HepG2 (cell line): ENCODE measurements around the gene DRAP1. TPM values are rescaled to one million over a fixed set of nuclear protein-coding genes. Genes with fewer than 3 reads are reported as not detected.

Experiments used
- CCDC6 ChIP-seq: sonication (generic); formaldehyde crosslinking; IDR thresholded peaks from 2 replicates; pipeline ENCODE4 v1.8.1; 2022; ENCODE audit warnings: mild to moderate bottlenecking, missing genetic modification reagents, moderate library complexity
- HNF4G ChIP-seq, 2 experiments: sonication (generic) in 1 of 2; formaldehyde crosslinking in 1 of 2; IDR thresholded peaks; 2 replicates each; pipeline versions ENCODE4 v1.4.0 to v1.6.1; 2011 to 2020; ENCODE audit warnings: borderline replicate concordance in 2 of 2, low read depth in 2 of 2, mild to moderate bottlenecking in 2 of 2, low read length in 1 of 2, missing genetic modification reagents in 1 of 2, moderate library complexity in 1 of 2
- HOXA9 ChIP-seq: sonication (generic); formaldehyde crosslinking; IDR thresholded peaks from 2 replicates; pipeline ENCODE4 v1.8.1; 2022; ENCODE audit warnings: missing genetic modification reagents, mild to moderate bottlenecking, moderate library complexity, borderline replicate concordance
- MAZ ChIP-seq, 2 experiments: sonication (generic) in 1 of 2; formaldehyde crosslinking in 1 of 2; IDR thresholded peaks; 2 replicates each; pipeline versions ENCODE4 v1.5.0 to v1.6.1; 2012 to 2020; ENCODE audit warnings: low read depth in 2 of 2, mild to moderate bottlenecking in 2 of 2, borderline replicate concordance in 1 of 2, improper control_type of control experiment in 1 of 2, low read length in 1 of 2, missing genetic modification reagents in 1 of 2, moderate library complexity in 1 of 2
- MEIS2 ChIP-seq: sonication (generic); formaldehyde crosslinking; IDR thresholded peaks from 2 replicates; pipeline ENCODE4 v1.9.0; 2021; ENCODE audit warnings: mild to moderate bottlenecking, missing genetic modification reagents
- NFE2L2 ChIP-seq: fragments of 150-350 bp; IDR thresholded peaks from 2 replicates; pipeline ENCODE4 v1.6.1; 2014; ENCODE audit warnings: low read length
- POLR2AphosphoS2 ChIP-seq: IDR thresholded peaks from 2 replicates; pipeline ENCODE4 v1.6.1; 2011; ENCODE audit warnings: low read depth, low read length, improper control_type of control experiment
- RARA ChIP-seq: IDR thresholded peaks from 2 replicates; pipeline ENCODE4 v1.6.1; 2016; ENCODE audit warnings: missing genetic modification reagents, missing compliant biosample characterization
- SIX4 ChIP-seq: sonication (generic); formaldehyde crosslinking; IDR thresholded peaks from 2 replicates; pipeline ENCODE4 v1.4.0; 2020; ENCODE audit warnings: missing genetic modification reagents
- SP2 ChIP-seq: sonication (generic); formaldehyde crosslinking; IDR thresholded peaks from 2 replicates; pipeline ENCODE4 v1.5.1; 2020; ENCODE audit warnings: mild to moderate bottlenecking, missing genetic modification reagents
- SP5 ChIP-seq: IDR thresholded peaks from 2 replicates; pipeline ENCODE4 v1.6.1; 2016; ENCODE audit warnings: low read depth, borderline replicate concordance
- ZNF850 ChIP-seq: sonication (generic); formaldehyde crosslinking; conservative IDR thresholded peaks from 2 replicates; pipeline ENCODE4 v1.9.0; 2021; ENCODE audit warnings: mild to moderate bottlenecking, missing genetic modification reagents
- polyA plus RNA-seq, 8 experiments: library from polyadenylated mRNA; depleted of rRNA in 3 of 8; stranded (reverse) in 7 of 8; unstranded in 1 of 8; fragments of >200 nt; fragmentation: Illumina TruSeq in 4 of 8; extraction: Trizol in 4 of 8; gene quantifications; 2 replicates each; pipeline versions ENCODE4 v1.2.1 to v1.2.3, GENCODE V29; 2011 to 2016; ENCODE audit warnings: low read depth in 4 of 8, missing spikeins in 1 of 8, mixed read lengths in 1 of 8; ENCODE audit not compliant: insufficient read depth in 1 of 8
- total RNA-seq, 5 experiments: library from RNA; depleted of rRNA; stranded (reverse); fragments of >200 nt; fragmentation: Illumina TruSeq; extraction: Trizol; gene quantifications; 2 replicates each; pipeline ENCODE4 v1.2.3, GENCODE V29; 2016; ENCODE audit warnings: low read depth in 1 of 5
- TF ChIP-seq, protein P1 (sequence below): sonication (generic); formaldehyde crosslinking; IDR thresholded peaks from 2 replicates; pipeline ENCODE4 v1.4.0; 2020; ENCODE audit warnings: missing genetic modification reagents
- TF ChIP-seq, protein P2 (sequence below): sonication (generic); formaldehyde crosslinking; IDR thresholded peaks from 2 replicates; pipeline ENCODE4 v1.4.0; 2020; ENCODE audit warnings: mild to moderate bottlenecking, missing genetic modification reagents
- TF ChIP-seq, protein P3 (sequence below): sonication (generic); formaldehyde crosslinking; IDR thresholded peaks from 2 replicates; pipeline ENCODE4 v1.4.0; 2020; ENCODE audit warnings: mild to moderate bottlenecking, low read depth, missing genetic modification reagents
- TF ChIP-seq, protein P4 (sequence below): sonication (generic); formaldehyde crosslinking; IDR thresholded peaks from 2 replicates; pipeline ENCODE4 v1.8.1; 2023; ENCODE audit warnings: mild to moderate bottlenecking, missing genetic modification reagents
- TF ChIP-seq, protein P5 (sequence below): sonication (generic); formaldehyde crosslinking; IDR thresholded peaks from 2 replicates; pipeline ENCODE4 v1.9.0; 2022; ENCODE audit warnings: missing genetic modification reagents, mild to moderate bottlenecking, borderline replicate concordance

The DRAP1 gene
- total and polyA plus RNA-seq, 2 of the 13 experiments (the other 11 are each of a cell fraction or from before 2014, with no cell fraction given), result 46.8 to 52.3 TPM

DNA sequence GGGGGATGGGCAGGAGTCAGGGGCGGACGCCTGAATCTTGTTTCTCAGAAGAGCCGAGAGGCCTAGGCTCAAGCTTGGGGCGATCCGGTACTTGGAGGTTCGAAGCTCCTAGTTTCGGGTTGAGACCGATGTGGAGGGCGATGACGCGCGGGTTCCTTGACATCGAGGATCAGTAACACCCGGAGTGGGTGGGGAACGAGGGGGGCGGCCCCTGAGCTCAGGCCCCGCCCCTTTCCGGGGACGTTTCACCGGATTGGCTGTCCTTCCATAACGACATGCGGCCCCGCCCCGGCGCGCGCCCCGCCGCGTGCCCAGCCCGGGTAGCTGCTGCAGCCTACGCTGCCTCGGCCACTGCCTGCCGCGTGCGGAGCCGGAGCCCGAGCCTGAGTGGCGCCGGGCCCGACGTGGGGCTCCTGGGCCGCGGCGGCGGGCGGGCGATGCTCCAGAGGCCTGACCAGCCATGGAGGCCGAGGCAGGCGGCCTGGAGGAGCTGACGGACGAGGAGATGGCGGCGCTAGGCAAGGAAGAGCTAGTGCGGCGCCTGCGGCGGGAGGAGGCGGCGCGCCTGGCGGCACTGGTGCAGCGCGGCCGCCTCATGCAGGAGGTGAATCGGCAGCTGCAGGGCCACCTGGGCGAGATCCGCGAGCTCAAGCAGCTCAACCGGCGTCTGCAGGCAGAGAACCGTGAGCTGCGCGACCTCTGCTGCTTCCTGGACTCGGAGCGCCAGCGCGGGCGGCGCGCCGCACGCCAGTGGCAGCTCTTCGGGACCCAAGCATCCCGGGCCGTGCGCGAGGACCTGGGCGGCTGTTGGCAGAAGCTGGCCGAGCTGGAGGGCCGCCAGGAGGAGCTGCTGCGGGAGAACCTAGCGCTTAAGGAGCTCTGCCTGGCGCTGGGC, 28.7 kb upstream of the DRAP1 start, which contains the start of gene CCDC85B (continued):
- TF ChIP-seq MAZ (IDR thresholded peaks at IDR 0.05; ENCODE audit: borderline replicate concordance, low read depth, low read length) (peak; percentile 40), MAZ (CRISPR knock-in tag; IDR thresholded peaks at IDR 0.05; ENCODE audit: low read depth) (peak; percentile 96), RARA (CRISPR knock-in tag) (0 out of 2 replicates have a peak, but pooled peaks have one; percentile 22), HNF4G (IDR thresholded peaks at IDR 0.05; ENCODE audit: borderline replicate concordance, low read depth, low read length) (no peak), HNF4G (CRISPR knock-in tag; IDR thresholded peaks at IDR 0.05; ENCODE audit: borderline replicate concordance, low read depth) (0 out of 2 replicates have a peak, but pooled peaks have one; percentile 10), NFE2L2 (no peak), ZNF850 (CRISPR knock-in tag) (0 out of 2 replicates have a peak, but pooled peaks have one; percentile 19), SIX4 (no peak), SP5 (CRISPR knock-in tag) (peak; percentile 31; the same call in 1 of the 2 replicates), POLR2AphosphoS2 (peak; percentile 64), MEIS2 (peak; percentile 93), SP2 (CRISPR knock-in tag) (peak; percentile 57), CCDC6 (CRISPR knock-in tag) (peak; percentile 94; the same call in 1 of the 2 replicates), HOXA9 (CRISPR knock-in tag) (peak; percentile 62; the same call in 1 of the 2 replicates)
- TF ChIP-seq, protein P1, sequence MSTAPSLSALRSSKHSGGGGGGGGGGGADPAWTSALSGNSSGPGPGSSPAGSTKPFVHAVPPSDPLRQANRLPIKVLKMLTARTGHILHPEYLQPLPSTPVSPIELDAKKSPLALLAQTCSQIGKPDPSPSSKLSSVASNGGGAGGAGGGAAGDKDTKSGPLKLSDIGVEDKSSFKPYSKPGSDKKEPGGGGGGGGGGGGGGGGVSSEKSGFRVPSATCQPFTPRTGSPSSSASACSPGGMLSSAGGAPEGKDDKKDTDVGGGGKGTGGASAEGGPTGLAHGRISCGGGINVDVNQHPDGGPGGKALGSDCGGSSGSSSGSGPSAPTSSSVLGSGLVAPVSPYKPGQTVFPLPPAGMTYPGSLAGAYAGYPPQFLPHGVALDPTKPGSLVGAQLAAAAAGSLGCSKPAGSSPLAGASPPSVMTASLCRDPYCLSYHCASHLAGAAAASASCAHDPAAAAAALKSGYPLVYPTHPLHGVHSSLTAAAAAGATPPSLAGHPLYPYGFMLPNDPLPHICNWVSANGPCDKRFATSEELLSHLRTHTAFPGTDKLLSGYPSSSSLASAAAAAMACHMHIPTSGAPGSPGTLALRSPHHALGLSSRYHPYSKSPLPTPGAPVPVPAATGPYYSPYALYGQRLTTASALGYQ, result peak; percentile 35; the same call in 1 of the 2 replicates
- TF ChIP-seq, protein P2, sequence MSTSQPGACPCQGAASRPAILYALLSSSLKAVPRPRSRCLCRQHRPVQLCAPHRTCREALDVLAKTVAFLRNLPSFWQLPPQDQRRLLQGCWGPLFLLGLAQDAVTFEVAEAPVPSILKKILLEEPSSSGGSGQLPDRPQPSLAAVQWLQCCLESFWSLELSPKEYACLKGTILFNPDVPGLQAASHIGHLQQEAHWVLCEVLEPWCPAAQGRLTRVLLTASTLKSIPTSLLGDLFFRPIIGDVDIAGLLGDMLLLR (CRISPR knock-in tag), result no peak; the same call in 1 of the 2 replicates
- TF ChIP-seq, protein P3, sequence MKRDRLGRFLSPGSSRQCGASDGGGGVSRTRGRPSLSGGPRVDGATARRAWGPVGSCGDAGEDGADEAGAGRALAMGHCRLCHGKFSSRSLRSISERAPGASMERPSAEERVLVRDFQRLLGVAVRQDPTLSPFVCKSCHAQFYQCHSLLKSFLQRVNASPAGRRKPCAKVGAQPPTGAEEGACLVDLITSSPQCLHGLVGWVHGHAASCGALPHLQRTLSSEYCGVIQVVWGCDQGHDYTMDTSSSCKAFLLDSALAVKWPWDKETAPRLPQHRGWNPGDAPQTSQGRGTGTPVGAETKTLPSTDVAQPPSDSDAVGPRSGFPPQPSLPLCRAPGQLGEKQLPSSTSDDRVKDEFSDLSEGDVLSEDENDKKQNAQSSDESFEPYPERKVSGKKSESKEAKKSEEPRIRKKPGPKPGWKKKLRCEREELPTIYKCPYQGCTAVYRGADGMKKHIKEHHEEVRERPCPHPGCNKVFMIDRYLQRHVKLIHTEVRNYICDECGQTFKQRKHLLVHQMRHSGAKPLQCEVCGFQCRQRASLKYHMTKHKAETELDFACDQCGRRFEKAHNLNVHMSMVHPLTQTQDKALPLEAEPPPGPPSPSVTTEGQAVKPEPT, result 0 out of 2 replicates have a peak, but pooled peaks have one; percentile 68
- TF ChIP-seq, protein P4, sequence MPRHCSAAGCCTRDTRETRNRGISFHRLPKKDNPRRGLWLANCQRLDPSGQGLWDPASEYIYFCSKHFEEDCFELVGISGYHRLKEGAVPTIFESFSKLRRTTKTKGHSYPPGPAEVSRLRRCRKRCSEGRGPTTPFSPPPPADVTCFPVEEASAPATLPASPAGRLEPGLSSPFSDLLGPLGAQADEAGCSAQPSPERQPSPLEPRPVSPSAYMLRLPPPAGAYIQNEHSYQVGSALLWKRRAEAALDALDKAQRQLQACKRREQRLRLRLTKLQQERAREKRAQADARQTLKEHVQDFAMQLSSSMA (CRISPR knock-in tag), result peak; percentile 92
- TF ChIP-seq, protein P5, sequence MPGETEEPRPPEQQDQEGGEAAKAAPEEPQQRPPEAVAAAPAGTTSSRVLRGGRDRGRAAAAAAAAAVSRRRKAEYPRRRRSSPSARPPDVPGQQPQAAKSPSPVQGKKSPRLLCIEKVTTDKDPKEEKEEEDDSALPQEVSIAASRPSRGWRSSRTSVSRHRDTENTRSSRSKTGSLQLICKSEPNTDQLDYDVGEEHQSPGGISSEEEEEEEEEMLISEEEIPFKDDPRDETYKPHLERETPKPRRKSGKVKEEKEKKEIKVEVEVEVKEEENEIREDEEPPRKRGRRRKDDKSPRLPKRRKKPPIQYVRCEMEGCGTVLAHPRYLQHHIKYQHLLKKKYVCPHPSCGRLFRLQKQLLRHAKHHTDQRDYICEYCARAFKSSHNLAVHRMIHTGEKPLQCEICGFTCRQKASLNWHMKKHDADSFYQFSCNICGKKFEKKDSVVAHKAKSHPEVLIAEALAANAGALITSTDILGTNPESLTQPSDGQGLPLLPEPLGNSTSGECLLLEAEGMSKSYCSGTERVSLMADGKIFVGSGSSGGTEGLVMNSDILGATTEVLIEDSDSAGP, result 0 out of 2 replicates have a peak, but pooled peaks have one; percentile 25
